HG03280 (cell line): ENCODE data around the gene TOR1B.
"Not testable (repeated sequence)": the region's sequence is repeated elsewhere in the genome, so short reads cannot be mapped to it uniquely, and the experiment has no call there.

Experiments used
- ATAC-seq: cut with Tn5 transposase; IDR thresholded peaks from one replicate; pipeline ENCODE4 v1.9.1; 2021; ENCODE audit warnings: mild to moderate bottlenecking, moderate library complexity; ENCODE audit not compliant: unreplicated experiment

TOR1B gene

DNA sequence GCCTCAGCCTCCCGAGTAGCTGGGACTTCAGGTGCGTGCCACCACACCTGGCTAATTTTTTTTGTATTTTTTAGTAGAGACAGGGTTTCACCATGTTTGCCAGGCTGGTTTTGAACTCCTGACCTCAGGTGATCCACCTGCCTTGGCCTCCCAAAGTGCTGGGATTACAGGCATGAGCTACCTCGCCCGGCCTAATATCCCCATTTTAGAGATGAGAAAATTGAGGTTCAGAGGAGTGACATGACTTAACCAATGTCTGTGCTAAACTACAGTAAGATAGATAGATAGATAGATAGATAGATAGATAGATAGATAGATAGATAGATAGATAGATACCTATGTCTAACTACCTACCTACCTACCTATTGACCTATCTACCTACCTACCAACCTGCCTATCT is 26.9 kb upstream of the TOR1B start:
- not testable (repeated sequence) for ATAC-seq

GRCh38 chr9:129776566-129776937 is 26.4 kb upstream of the TOR1B start:
- no peak for ATAC-seq

DNA sequence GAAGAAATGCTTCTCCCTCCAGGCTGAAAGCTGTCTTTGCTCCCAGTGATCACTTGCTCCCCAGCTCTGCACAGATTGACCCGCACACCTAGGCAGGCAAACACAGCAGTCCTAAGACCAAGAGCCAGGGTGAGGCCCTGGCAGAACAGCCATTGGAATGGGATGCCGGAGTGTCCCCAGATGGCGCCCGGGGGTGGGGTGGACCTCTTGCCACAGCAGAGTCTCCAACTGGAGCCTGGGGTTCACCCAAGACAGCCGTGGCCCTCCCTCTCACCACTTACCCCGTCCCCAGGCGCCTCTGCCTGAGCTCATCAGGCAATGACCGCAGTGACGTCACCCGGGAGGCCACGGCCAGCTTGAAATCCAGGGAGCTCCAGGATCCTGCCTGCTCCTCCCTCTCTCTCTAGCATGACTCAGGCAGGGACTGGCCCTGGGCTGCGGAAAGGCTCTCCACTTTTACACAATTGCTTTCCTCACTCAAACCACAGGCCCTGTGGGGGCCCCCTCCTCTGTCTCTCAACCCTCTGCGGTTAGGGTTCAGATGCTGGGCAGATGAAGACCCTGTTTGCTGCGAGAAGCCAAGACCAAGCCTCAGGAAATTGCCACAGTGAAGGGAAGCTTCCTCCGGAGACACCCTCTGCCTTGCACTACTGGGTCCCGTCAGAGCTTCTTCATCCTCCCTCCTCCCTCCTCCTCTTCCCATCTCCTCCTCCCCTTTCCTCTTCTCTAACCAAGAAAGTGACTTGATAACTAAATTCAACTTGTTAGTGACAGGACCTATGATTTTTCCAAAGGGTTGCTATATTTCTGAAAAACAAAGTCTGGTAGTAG is 25.8 kb upstream of the TOR1B start:
- ATAC-seq: no peak

DNA sequence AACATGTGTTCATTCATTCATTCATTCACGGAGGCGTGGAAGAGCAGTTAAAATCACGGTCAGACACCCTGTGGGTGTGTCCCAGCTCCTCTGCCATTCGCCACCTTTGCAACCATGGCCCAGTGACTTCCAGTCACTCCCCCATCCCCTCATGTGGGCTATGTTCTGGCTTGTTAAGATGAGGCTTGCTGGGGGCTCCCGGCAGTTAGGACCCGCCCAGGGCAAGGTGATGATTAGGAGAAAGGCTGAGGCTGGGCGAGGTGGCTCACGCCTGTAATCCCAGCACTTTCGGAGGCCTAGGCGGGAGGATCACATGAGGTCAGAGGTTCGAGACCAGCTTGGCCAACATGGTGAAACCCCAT is 25.2 kb upstream of the TOR1B start:
- ATAC-seq: no peak

- no peak for ATAC-seq
Measured at GRCh38 chr9:129778469-129778868, 24.5 kb upstream of the TOR1B start.

DNA sequence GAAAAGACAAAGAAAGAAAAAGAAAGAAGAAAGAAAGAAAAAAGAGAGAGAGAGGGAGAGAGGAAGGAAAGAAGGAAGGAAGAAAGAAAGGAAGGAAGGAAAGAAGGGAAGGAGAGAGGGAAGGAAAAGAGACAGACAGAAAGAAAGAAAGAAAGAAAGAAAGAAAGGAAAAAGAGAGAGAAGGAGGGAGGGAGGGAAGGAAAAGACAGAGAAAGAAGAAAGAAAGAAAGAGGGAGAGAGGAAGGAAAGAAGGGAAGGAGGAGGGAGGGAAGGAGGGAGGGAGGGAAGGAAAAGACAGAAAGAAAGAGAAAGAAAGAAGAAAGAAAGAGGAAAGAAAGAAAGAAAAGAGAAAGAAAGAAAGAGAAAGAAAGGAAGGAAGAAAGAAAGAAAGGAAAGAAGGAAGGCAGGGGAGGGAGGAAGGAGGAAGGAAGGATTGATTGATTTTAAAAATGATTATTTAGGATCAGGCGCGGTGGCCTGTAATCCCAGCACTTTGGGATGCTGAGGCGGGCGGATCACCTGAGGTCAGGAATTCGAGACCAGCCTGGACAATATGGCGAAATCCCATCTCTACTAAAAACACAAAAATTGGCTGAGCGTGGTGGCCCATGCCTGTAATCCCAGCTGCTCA is 23.3 kb upstream of the TOR1B start:
- no peak for ATAC-seq

- no peak for ATAC-seq
Measured at GRCh38 chr9:129781131-129781530, 21.9 kb upstream of the TOR1B start.

DNA sequence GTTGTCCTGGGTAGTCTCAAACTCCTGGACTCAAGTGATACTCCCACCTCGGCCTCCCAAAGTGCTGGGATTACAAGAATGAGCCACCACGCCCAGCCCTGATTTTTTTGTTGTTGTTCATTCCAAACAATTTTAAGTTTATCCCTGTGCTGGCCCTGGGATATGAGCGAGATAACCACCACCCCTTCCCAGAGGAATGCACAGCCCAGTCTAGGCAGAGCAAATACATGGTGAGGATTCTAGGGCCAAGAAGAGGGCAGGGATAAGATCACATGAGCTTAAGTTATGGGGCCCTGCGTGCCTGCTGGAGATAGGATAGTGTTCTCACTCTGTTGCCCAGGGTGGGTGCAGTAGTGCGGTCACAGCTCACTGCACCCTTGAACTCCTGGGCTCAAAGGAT is 21.0 kb upstream of the TOR1B start:
- no peak for ATAC-seq

- no peak for ATAC-seq
Measured at GRCh38 chr9:129783516-129784361, 19.2 kb upstream of the TOR1B start.

- ATAC-seq: not testable (repeated sequence)
Measured at GRCh38 chr9:129784970-129785369, 18.0 kb upstream of the TOR1B start.

- no peak for ATAC-seq
Measured at GRCh38 chr9:129785866-129786265, 17.1 kb upstream of the TOR1B start.

GRCh38 chr9:129786481-129786880 is 16.5 kb upstream of the TOR1B start:
- no peak for ATAC-seq

DNA sequence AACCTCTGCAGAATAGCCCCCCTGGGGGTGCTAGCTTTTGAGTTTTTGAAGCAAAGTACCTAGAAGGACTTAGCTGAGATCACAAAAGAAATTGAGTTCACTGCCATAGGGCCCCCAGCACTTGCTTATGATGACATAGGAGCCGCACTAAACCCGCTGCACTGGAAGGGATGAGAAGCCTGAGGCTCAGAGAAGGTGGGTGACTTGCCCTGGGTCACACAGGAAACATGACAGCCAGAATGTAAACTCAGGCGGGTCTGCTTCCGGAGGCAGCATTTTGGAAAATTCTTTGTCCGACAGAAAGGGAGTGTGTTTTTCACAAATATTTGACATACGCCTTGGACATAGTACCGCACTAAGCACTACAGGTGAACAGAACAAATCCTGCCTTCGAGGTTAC is 8.4 kb upstream of the TOR1B start:
- ATAC-seq: no peak

DNA sequence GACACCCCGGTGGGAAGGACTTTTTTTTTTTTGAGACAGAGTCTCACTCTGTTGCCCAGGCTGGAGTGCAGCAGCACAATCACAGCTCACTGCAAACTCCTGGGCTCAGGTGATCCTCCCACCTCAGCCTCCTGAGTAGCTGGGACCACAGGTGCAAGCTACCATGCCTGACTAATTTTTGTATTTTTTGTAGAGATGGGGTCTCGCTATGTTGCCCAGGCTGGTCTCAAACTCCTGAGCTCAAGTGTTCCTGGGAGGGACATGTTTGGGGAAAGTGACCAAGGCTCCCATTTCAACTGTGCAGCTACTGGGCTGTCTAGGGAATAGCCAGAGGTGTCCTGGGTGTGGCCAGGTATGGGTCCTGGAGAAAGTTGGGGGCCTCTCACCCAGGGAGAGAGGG is 7.0 kb upstream of the TOR1B start:
- not testable (repeated sequence) for ATAC-seq

- ATAC-seq: no peak
Measured at GRCh38 chr9:129798973-129799372, 4.0 kb upstream of the TOR1B start.

GRCh38 chr9:129801504-129801903 is 1.5 kb upstream of the TOR1B start:
- no peak for ATAC-seq

GRCh38 chr9:129803676-129804060 is 684 bp downstream of the TOR1B start:
- ATAC-seq: no peak

- ATAC-seq: no peak
Measured at GRCh38 chr9:129806061-129806460, 3.1 kb downstream of the TOR1B start.

- ATAC-seq: no peak
Measured at GRCh38 chr9:129809346-129809745, 6.4 kb downstream of the TOR1B start.

GRCh38 chr9:129810116-129810515 is 7.1 kb downstream of the TOR1B start:
- no peak for ATAC-seq

GRCh38 chr9:129810788-129811187 is 7.8 kb downstream of the TOR1B start:
- no peak for ATAC-seq

DNA sequence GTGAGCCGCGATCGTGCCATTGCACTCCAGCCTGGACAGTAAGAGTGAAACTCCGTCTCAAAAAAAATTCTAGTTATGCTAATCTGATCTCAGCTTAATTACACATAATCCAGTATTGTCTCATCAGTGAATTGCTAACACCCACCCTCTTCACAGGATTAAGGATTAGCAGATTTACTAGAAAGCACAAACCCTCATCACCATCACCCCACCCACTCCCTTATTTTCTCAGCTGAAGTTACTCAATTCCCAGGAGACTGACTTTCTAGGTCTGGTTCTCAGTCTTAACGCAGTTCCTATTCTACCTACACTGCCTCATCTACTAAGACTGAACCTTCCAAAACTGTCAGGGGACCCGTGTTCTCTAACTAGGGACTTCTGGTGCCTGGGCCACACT is 9.0 kb downstream of the TOR1B start:
- ATAC-seq: no peak
